K562 (cell line): ENCODE data around the gene KCNH2. TPM values are rescaled to one million over a fixed set of nuclear protein-coding genes. Genes with fewer than 3 reads are reported as not detected.
A peak's percentile ranks its signal among the peaks of the same experiment; 100 is the strongest.

ENCODE experiments used
- ATF1 ChIP-seq, 2 experiments: fragments of 450-650 bp in 1 of 2; IDR thresholded peaks; 2 replicates each; pipeline ENCODE4 v1.6.1; 2016; ENCODE audit warnings: missing compliant biosample characterization in 1 of 2, missing genetic modification characterization in 1 of 2
- CHD7 ChIP-seq: fragments of 200-600 bp; sonication (generic); IDR thresholded peaks from one replicate; pipeline ENCODE4 v1.6.1; 2012; ENCODE audit warnings: mild to moderate bottlenecking, low read depth, low read length, inconsistent platforms
- ETV6 ChIP-seq, 3 experiments: fragments of 150-350 bp in 1 of 3; sonication (generic) in 1 of 3; formaldehyde crosslinking in 1 of 3; IDR thresholded peaks; 2 replicates each; pipeline versions ENCODE4 v1.6.1 to v1.8.0; 2014 to 2022; ENCODE audit warnings: borderline replicate concordance in 2 of 3, low read depth in 2 of 3, antibody characterized with exemption in 1 of 3, low read length in 1 of 3, mild to moderate bottlenecking in 1 of 3, missing genetic modification reagents in 1 of 3
- KDM5B ChIP-seq: fragments of 200-600 bp; sonication (generic); IDR thresholded peaks from 2 replicates; pipeline ENCODE4 v1.6.1; 2012; ENCODE audit warnings: low read depth, mild to moderate bottlenecking, moderate library complexity, low read length, control low read depth, inconsistent platforms; ENCODE audit not compliant: insufficient replicate concordance
- MECOM ChIP-seq: fragments of 250-450 bp; sonication (Bioruptor Pico); IDR thresholded peaks from 2 replicates; pipeline ENCODE4 v1.8.0; 2022; ENCODE audit warnings: inconsistent platforms
- MLX ChIP-seq, 2 experiments: fragments of 450-650 bp in 1 of 2; sonication (generic) in 1 of 2; formaldehyde crosslinking; conservative IDR thresholded peaks; 2 replicates each; pipeline versions ENCODE4 v1.4.0 to v1.8.1; 2020 to 2022; ENCODE audit warnings: mild to moderate bottlenecking in 1 of 2, missing genetic modification reagents in 1 of 2
- MYBL2 ChIP-seq, 2 experiments: fragments of 450-650 bp in 1 of 2; sonication (generic) in 1 of 2; formaldehyde crosslinking in 1 of 2; IDR thresholded peaks; 2 replicates each; pipeline versions ENCODE4 v1.6.1 to v1.8.1; 2017 to 2022; ENCODE audit warnings: borderline replicate concordance in 1 of 2, inconsistent platforms in 1 of 2, low read depth in 1 of 2, mild to moderate bottlenecking in 1 of 2, missing genetic modification reagents in 1 of 2, moderate library complexity in 1 of 2
- RBM14 ChIP-seq: fragments of 200-400 bp; formaldehyde crosslinking; IDR thresholded peaks from 2 replicates; pipeline ENCODE4 v1.6.1; 2018; ENCODE audit warnings: low read depth, mild to moderate bottlenecking, low read length, moderate library complexity, borderline replicate concordance; ENCODE audit not compliant: insufficient read depth
- TARDBP ChIP-seq: fragments of 450-650 bp; IDR thresholded peaks from 2 replicates; pipeline ENCODE4 v1.6.1; 2016
- ZC3H11A ChIP-seq: IDR thresholded peaks from 2 replicates; pipeline ENCODE4 v1.6.1; 2012; ENCODE audit warnings: low read depth, low read length, improper control_type of control experiment
- ZNF431 ChIP-seq: sonication (generic); formaldehyde crosslinking; IDR thresholded peaks from 2 replicates; pipeline ENCODE4 v1.8.0; 2022; ENCODE audit warnings: mild to moderate bottlenecking, missing genetic modification reagents
- ZNF644 ChIP-seq: fragments of 200-800 bp; sonication (Bioruptor generic); IDR thresholded peaks from 2 replicates; pipeline ENCODE4 v1.6.1; 2016; ENCODE audit warnings: low read depth, missing genetic modification characterization, missing compliant biosample characterization
- ZNF668 ChIP-seq: fragments of 250-450 bp; sonication (Bioruptor Pico); IDR thresholded peaks from 2 replicates; pipeline ENCODE4 v1.8.0; 2022; ENCODE audit warnings: mild to moderate bottlenecking, inconsistent platforms
- polyA plus RNA-seq, 8 experiments: library from polyadenylated mRNA; depleted of rRNA in 4 of 8; stranded (reverse) in 5 of 8; unstranded in 3 of 8; fragments of >200 nt; fragmentation: Nextera tagmentation in 2 of 8; fragmentation: Illumina TruSeq in 1 of 8; extraction: Ambion mirVana in 2 of 8; extraction: Trizol in 1 of 8; gene quantifications; 2 replicates each; pipeline versions ENCODE4 v1.2.1 to v1.2.3, GENCODE V29; 2011 to 2014; ENCODE audit warnings: inconsistent platforms in 1 of 8, missing spikeins in 1 of 8
- total RNA-seq, 7 experiments: library from RNA; depleted of rRNA in 6 of 7; stranded (reverse); fragments of >200 nt in 6 of 7; fragmentation: Illumina TruSeq in 2 of 7; extraction: Trizol in 2 of 7; gene quantifications; 2 replicates each; pipeline versions ENCODE4 v1.2.1 to v1.2.3, GENCODE V29; 2011 to 2021; ENCODE audit warnings: low replicate concordance in 1 of 7

Gene KCNH2
- total and polyA plus RNA-seq, 9 of the 15 experiments (the other 6 are each of a cell fraction or from before 2014, with no cell fraction given), result 18.1 to 368 (median 218) TPM

GRCh38 chr7:150962553-150963399, 15.3 kb downstream of the KCNH2 start (continued):
- TF ChIP-seq CHD7 (no peak), MECOM (CRISPR knock-in tag) (peak; percentile 14; the same call in 1 of the 2 replicates), ZC3H11A (no peak), ATF1 (CRISPR knock-in tag; IDR thresholded peaks at IDR 0.05) (no peak), ATF1 (tag; IDR thresholded peaks at IDR 0.05) (no peak; the same call in 1 of the 2 replicates), RBM14 (0 out of 2 replicates have a peak, but pooled peaks have one; percentile 46), MYBL2 (IDR thresholded peaks at IDR 0.05; ENCODE audit: low read depth) (no peak), MYBL2 (CRISPR knock-in tag; IDR thresholded peaks at IDR 0.05; ENCODE audit: borderline replicate concordance) (no peak), ZNF668 (CRISPR knock-in tag) (no peak), ETV6 (IDR thresholded peaks at IDR 0.05; ENCODE audit: borderline replicate concordance in 1 of 2, low read depth in 2 of 2, low read length in 1 of 2) (no peak), ETV6 (CRISPR knock-in tag; IDR thresholded peaks at IDR 0.05; ENCODE audit: borderline replicate concordance) (no peak), ZNF431 (CRISPR knock-in tag) (no peak), ZNF644 (tag) (no peak), TARDBP (no peak), MLX (CRISPR knock-in tag; conservative IDR thresholded peaks at IDR 0.05) (no peak), KDM5B (no peak)
